ENCODE results near the gene IFNA16.
"Not testable (repeated sequence)": the region's sequence is repeated elsewhere in the genome, so short reads cannot be mapped to it uniquely, and the experiment has no call there.

The IFNA16 gene

GRCh38 chr9:21172156-21172555 is 45.0 kb downstream of the IFNA16 start:
- Histone ChIP-seq H4K8ac (ENCODE audit: low read length) (no peak overlapping the region), H3K4ac (ENCODE audit: low read depth in 1 of 2, low read length in 2 of 2) (no peak overlapping the region), H3K4me3 (ENCODE audit: insufficient read depth in 1 of 2, low read depth in 1 of 2, low read length in 2 of 2) (no peak overlapping the region), H3K36me3 (ENCODE audit: control insufficient read depth in 1 of 2, insufficient read depth in 2 of 2, low read depth in 1 of 2, low read length in 2 of 2) (no peaks in the 10 kb centered on the region), H2BK120ac (ENCODE audit: low read depth, low read length) (no peak overlapping the region), H3K4me1 (ENCODE audit: control insufficient read depth, insufficient read depth, low read depth, low read length) (no peaks in the 10 kb centered on the region), H2AK5ac (ENCODE audit: low read length, severe bottlenecking) (no peak overlapping the region), H3K4me2 (ENCODE audit: low read length, poor library complexity, severe bottlenecking) (no peak overlapping the region), H2BK15ac (ENCODE audit: low read depth, poor library complexity, severe bottlenecking) (no peak overlapping the region), H3K23ac (ENCODE audit: low read length in 2 of 2) (no peak overlapping the region), H4K91ac (ENCODE audit: low read length) (no peak overlapping the region), H3K14ac (ENCODE audit: low read length in 2 of 2) (no peak overlapping the region), H2BK5ac (ENCODE audit: low read depth, low read length, poor library complexity, severe bottlenecking) (no peak overlapping the region), H3K18ac (ENCODE audit: low read depth in 1 of 2, low read length in 2 of 2) (no peak overlapping the region), H3K27ac (ENCODE audit: low read length, poor library complexity, severe bottlenecking) (no peak overlapping the region), H3K9me3 (ENCODE audit: control insufficient read depth, low read length) (no peaks in the 10 kb centered on the region), H3K79me1 (replicated peaks; ENCODE audit: low read length, poor library complexity, severe bottlenecking) (no peaks in the 10 kb centered on the region), H3K27me3 (ENCODE audit: control insufficient read depth in 1 of 2, insufficient read depth in 1 of 2, low read length in 2 of 2) (peaks cover 0 to under 1% of the 10 kb centered on the region in 2 experiments), H2AFZ (ENCODE audit: low read depth, low read length) (no peak overlapping the region), H2BK12ac (ENCODE audit: low read length in 2 of 2) (no peak overlapping the region), H3K9ac (ENCODE audit: low read length) (no peak overlapping the region)
- WGBS, result 100% methylated on average over 2 of the region's 3 CpGs
- no peak for DNase-seq

- no peak overlapping the region for H4K8ac ChIP-seq (ENCODE audit: low read length)
- H3K4me1 ChIP-seq (ENCODE audit: control insufficient read depth, insufficient read depth, low read depth, low read length), result no peaks in the 10 kb centered on the region
- no peak overlapping the region for H2BK12ac ChIP-seq (ENCODE audit: low read length in 2 of 2)
- 67% methylated on average over 1 of the region's 1 CpG for WGBS
- no peak overlapping the region for H2AK5ac ChIP-seq (ENCODE audit: low read length, severe bottlenecking)
- no peak overlapping the region for H2AFZ ChIP-seq (ENCODE audit: low read depth, low read length)
- no peak for DNase-seq
- no peak overlapping the region for H2BK120ac ChIP-seq (ENCODE audit: low read depth, low read length)
- H3K79me1 ChIP-seq (replicated peaks; ENCODE audit: low read length, poor library complexity, severe bottlenecking), result no peaks in the 10 kb centered on the region
- no peak overlapping the region for H3K27ac ChIP-seq (ENCODE audit: low read length, poor library complexity, severe bottlenecking)
- no peaks in the 10 kb centered on the region for H3K27me3 ChIP-seq (ENCODE audit: control insufficient read depth in 1 of 2, insufficient read depth in 1 of 2, low read length in 2 of 2)
- no peak overlapping the region for H3K14ac ChIP-seq (ENCODE audit: low read length in 2 of 2)
- no peak overlapping the region for H3K18ac ChIP-seq (ENCODE audit: low read depth in 1 of 2, low read length in 2 of 2)
- H3K4ac ChIP-seq (ENCODE audit: low read depth in 1 of 2, low read length in 2 of 2), result no peak overlapping the region
- H4K91ac ChIP-seq (ENCODE audit: low read length), result no peak overlapping the region
- no peaks in the 10 kb centered on the region for H3K9me3 ChIP-seq (ENCODE audit: control insufficient read depth, low read length)
- H3K23ac ChIP-seq (ENCODE audit: low read length in 2 of 2), result no peak overlapping the region
- H2BK5ac ChIP-seq (ENCODE audit: low read depth, low read length, poor library complexity, severe bottlenecking), result no peak overlapping the region
- no peak overlapping the region for H2BK15ac ChIP-seq (ENCODE audit: low read depth, poor library complexity, severe bottlenecking)
- H3K9ac ChIP-seq (ENCODE audit: low read length), result no peak overlapping the region
- H3K4me3 ChIP-seq (ENCODE audit: insufficient read depth in 1 of 2, low read depth in 1 of 2, low read length in 2 of 2), result no peak overlapping the region
- no peaks in the 10 kb centered on the region for H3K36me3 ChIP-seq (ENCODE audit: control insufficient read depth in 1 of 2, insufficient read depth in 2 of 2, low read depth in 1 of 2, low read length in 2 of 2)
- H3K4me2 ChIP-seq (ENCODE audit: low read length, poor library complexity, severe bottlenecking), result no peak overlapping the region
Measured at GRCh38 chr9:21171351-21171750, 45.8 kb downstream of the IFNA16 start.

GRCh38 chr9:21166560-21166959 is 50.6 kb downstream of the IFNA16 start, which contains the start of gene IFNA21:
TSS of gene IFNA21 (minus strand) at chr9:21166660. CDS start at chr9:21166612, 48 bp downstream.
- not testable (repeated sequence) for H3K9me3 ChIP-seq (ENCODE audit: control insufficient read depth, low read length); H3K4ac ChIP-seq (ENCODE audit: low read depth in 1 of 2, low read length in 2 of 2); H3K79me1 ChIP-seq (replicated peaks; ENCODE audit: low read length, poor library complexity, severe bottlenecking); H3K18ac ChIP-seq (ENCODE audit: low read depth in 1 of 2, low read length in 2 of 2); H3K4me3 ChIP-seq (ENCODE audit: insufficient read depth in 1 of 2, low read depth in 1 of 2, low read length in 2 of 2); H4K91ac ChIP-seq (ENCODE audit: low read length); H2BK12ac ChIP-seq (ENCODE audit: low read length in 2 of 2); H3K14ac ChIP-seq (ENCODE audit: low read length in 2 of 2); H4K8ac ChIP-seq (ENCODE audit: low read length); H2AFZ ChIP-seq (ENCODE audit: low read depth, low read length); DNase-seq; H2BK5ac ChIP-seq (ENCODE audit: low read depth, low read length, poor library complexity, severe bottlenecking); H2AK5ac ChIP-seq (ENCODE audit: low read length, severe bottlenecking); H3K9ac ChIP-seq (ENCODE audit: low read length); H3K27me3 ChIP-seq (ENCODE audit: control insufficient read depth in 1 of 2, insufficient read depth in 1 of 2, low read length in 2 of 2); H3K4me2 ChIP-seq (ENCODE audit: low read length, poor library complexity, severe bottlenecking); H3K23ac ChIP-seq (ENCODE audit: low read length in 2 of 2); H3K27ac ChIP-seq (ENCODE audit: low read length, poor library complexity, severe bottlenecking); H3K4me1 ChIP-seq (ENCODE audit: control insufficient read depth, insufficient read depth, low read depth, low read length); H2BK15ac ChIP-seq (ENCODE audit: low read depth, poor library complexity, severe bottlenecking); H3K36me3 ChIP-seq (ENCODE audit: control insufficient read depth in 1 of 2, insufficient read depth in 2 of 2, low read depth in 1 of 2, low read length in 2 of 2); H2BK120ac ChIP-seq (ENCODE audit: low read depth, low read length)
- 100% methylated on average over 1 of the region's 2 CpGs for WGBS

Data from mesenchymal stem cell (in vitro differentiated cells and primary cell).